HG03460 (cell line): ENCODE results near the gene CCDC107.

Experiments
- ATAC-seq: cut with Tn5 transposase; IDR thresholded peaks from one replicate; pipeline ENCODE4 v1.9.1; 2021; ENCODE audit not compliant: unreplicated experiment

The CCDC107 gene

DNA sequence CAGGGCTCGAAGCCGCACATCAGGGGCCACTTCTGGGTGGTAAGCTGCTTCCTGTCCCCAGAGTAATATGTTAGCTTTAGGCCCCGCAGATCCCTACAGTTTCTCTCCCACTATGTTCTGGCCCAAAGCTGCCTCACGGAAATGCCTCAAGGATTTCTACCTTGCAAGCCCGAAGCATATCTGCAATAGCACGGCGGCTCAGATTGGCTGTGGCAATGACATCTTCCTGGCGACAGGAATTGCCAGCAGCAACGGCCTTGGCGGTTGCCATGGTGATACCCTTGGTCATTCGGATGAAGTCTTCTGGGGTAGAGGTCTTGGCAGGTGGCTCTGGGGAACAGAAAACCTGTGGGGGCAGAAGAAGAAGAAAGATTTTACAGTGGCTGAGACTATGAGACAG is 41.9 kb downstream of the CCDC107 start:
- no peak for ATAC-seq

DNA sequence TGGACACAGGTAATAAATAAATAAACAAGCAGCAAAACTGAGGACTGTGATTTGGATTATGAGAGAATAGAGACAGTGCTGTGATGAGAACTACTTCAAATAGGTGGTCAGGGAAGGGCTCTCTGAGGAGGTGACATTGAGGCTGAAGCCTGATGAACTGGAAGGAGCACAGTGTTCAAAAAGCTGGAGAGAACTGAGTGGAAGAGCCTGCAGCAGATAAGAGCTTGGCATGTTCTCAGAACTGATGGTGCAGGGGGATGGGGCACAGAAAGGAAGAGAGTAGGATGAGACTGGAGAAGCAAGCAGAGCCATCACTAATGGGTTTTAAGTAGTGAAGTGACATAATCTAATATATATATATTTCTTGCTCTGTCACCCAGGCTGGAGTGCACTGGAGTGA is 42.9 kb downstream of the CCDC107 start:
- ATAC-seq, result no peak

DNA sequence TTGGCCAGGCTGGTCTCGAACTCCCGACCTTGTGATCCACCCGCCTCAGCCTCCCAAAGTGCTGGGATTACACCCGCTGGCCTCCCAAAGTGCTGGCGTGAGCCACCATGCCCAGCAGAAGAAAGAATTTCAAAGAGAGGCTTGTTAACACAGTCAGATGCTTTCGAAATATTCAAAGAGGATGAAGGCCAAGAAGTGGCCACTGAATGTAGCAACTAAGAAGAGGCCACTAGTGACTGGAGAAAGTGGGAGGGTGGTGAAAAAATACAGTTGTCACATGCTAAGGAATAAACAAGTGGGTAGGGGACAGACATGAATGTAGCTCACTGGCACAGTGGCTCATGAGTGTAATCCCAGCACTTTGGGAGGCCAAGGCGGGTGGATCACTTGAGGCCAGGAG is 44.6 kb downstream of the CCDC107 start:
- no peak for ATAC-seq

DNA sequence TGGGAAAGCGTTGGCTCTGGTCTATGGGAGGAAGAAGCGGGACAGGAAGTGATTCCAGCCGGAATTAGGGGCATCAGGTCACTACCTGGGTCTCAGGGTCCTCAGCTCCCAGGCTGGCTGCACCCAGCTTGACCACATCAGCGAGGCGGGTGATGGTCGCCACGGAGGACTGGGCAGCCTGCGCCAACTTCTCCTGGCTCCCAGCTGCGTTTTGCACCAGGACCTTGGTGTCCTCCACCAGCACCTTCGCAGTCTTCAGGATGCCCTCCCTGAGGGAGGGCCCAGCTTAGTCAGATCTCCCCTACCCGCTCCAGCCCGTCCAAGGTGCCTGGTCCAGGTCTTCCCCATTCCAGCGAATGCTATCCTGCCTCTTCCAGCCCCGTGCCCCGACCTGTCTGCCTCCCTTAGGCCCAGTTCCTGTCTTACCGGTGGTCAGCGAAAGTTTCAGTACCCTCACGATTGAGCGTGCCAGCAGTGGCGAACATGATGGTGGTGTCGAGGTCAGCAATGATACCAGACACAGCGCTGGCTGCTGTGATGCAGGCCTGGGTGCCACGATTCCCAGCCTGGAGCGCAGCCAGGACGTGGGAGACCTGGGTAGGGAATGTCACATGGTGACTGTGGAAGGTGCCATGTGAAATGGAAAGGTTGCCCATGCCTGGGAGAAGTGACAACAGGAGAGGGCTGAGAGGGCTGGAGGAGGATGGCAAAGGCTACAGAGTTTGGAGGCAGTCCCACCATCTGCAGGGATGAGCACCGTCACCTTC is 46.0 kb downstream of the CCDC107 start:
- ATAC-seq, result no peak

DNA sequence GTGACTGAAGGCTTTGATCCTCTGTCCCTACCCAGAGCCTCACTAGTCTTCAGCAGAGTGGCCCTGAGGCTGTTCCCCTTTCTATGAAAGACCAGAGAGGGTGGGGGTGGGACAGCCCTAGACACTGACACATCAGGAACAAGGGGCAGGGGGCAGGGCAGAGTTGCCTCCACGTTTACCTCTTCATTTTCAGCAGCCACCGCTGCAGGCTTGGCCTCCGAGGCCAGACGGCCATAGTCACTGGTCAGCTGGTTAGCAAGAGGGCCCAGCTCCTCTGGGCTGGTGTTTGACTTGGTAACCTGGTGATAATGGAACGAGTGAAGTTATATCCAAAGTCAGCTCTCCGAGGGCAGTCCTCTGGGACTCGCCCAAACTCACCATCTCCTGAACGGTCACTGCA is 47.3 kb downstream of the CCDC107 start:
- no peak for ATAC-seq

DNA sequence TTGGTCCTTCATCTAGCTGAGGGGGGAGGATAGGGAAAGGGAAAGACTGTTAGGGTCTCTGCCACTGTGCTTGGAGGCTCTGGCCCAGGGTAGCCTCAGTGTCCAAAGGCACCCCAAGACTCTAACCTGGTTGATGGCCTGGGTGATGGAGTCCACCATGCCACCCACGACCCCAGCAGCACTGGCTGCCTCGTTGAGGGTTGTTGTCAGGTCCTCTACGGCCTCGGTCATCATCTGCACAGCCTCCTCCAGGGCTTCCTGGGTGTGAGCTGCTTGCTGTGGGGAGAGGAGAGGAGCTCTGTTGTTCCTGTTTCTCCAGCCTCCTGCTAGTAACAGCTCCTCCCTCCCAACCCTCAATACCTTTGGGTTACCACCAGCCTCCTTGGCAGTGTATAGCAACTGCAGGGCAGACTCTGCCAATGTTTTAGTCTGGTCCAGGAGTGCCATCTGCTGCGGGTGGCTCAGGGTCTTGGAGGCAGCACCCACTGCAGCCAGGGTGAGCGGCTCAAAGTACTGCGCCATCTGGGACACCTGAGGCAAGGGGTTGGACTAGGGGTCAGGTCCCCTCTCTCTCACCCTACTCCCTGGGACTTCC is 47.8 kb downstream of the CCDC107 start:
- no peak for ATAC-seq

DNA sequence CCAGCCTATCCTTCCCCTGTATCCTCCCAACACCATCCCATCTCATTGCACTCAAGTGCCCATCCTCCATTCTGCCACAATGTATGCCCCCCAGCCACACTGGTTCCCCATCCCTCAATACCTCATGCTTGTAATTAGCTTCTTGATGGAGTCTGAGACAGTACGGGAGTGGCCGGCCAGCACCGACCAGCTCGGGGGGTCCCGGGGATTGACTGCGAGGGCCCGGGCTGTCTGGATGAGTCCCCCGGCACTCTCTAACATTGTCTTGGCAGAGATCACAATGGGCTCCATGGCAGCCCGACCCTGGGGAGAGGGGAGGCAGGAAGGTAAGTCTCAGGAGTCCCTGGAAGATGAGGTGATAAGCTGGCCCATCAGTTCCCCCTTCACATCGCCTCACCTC is 48.9 kb downstream of the CCDC107 start:
- no peak for ATAC-seq

DNA sequence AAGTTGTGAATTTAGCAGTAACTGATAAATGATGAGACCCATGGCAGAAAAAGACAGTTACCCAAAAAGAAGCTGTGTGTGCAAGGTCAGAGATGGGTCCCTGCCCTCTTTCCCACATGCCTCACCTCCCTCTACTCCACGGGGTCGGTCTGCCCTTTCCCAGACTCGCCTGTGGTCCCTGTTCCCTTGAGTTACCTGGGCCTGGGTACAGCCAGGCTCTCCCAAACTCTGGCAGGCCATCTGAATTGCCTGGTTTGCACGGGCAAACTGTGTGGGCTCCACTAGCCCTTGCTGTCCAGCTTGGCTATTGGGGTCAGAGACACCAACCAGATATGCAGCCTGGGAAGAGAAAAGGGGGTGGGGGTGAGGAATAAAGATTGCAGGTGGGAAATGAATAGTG is 50.1 kb downstream of the CCDC107 start:
- ATAC-seq, result no peak

DNA sequence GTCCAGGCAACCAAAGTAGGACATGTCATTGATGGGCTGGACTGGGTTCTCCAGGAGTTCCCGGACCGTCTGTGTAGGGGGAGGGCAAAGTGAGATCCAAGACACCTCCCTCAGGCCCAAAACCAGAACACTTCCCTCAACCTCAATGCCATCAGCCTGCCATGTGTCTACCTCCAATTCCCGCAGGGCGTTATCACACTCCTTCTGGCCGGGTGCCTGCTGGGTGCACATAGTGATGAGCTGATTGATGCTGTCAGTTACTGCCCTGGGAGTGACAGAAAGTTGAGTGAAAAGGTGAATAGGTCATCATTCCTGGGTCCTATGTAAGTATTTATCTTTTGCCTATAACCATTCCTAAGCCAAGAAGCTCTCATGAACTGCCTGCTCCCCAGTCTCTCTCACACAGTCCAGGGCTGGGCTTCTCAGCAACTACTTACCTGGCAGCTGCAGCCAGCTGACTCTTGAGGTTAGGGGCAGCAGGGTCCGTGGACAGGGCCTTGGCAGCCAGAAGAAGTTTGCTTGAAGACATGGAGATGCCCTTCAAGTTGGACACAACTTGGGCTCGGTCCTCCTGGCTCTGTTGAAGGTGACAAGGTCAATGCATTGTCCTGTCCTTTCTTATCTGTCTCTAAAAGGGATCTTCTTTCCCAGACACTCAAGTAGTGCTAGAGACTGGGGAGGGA is 52.9 kb downstream of the CCDC107 start:
- ATAC-seq, result no peak
